NCI-H2171 (cell line): ENCODE results near the gene PCDHGA9.
"Not testable (repeated sequence)": the region's sequence is repeated elsewhere in the genome, so short reads cannot be mapped to it uniquely, and the experiment has no call there.

Experiments used
- DNase-seq: peaks from one replicate; lab custom pipeline; 2025; lab: John Stamatoyannopoulos, UW

PCDHGA9 gene

GRCh38 chr5:141402553-141403243 lies at the start of gene PCDHGA9:
TSS of gene PCDHGA9 (plus strand) at chr5:141402778. CDS start at chr5:141402953, 175 bp downstream.
- no peak for DNase-seq

GRCh38 chr5:141354900-141355469 lies 47.6 kb upstream of the PCDHGA9 start, which contains the start of gene PCDHGA4:
TSS of gene PCDHGA4 (plus strand) at chr5:141355021. CDS start at chr5:141355108, 87 bp downstream.
- DNase-seq, result no peak

GRCh38 chr5:141355641-141356040 lies 46.9 kb upstream of the PCDHGA9 start:
- DNase-seq, result no peak

- no peak for DNase-seq
Observed at GRCh38 chr5:141356133-141356532, 46.4 kb upstream of the PCDHGA9 start.

GRCh38 chr5:141356950-141357349 lies 45.6 kb upstream of the PCDHGA9 start:
- DNase-seq, result no peak

- no peak for DNase-seq
Observed at GRCh38 chr5:141359790-141360426, 42.7 kb upstream of the PCDHGA9 start, which contains the start of gene PCDHGB2. TSS of gene PCDHGB2 (plus strand) at chr5:141359994. CDS start at chr5:141360136, 142 bp downstream.

GRCh38 chr5:141360685-141361084 lies 41.9 kb upstream of the PCDHGA9 start:
- no peak for DNase-seq

GRCh38 chr5:141362719-141363118 lies 39.9 kb upstream of the PCDHGA9 start:
- DNase-seq, result no peak

GRCh38 chr5:141363952-141364660 lies 38.5 kb upstream of the PCDHGA9 start, which contains the start of gene PCDHGA5:
TSS of gene PCDHGA5 (plus strand) at chr5:141364162. CDS start at chr5:141364331, 169 bp downstream.
- no peak for DNase-seq

GRCh38 chr5:141366016-141366896 lies 36.3 kb upstream of the PCDHGA9 start:
- DNase-seq, result no peak

- DNase-seq, result no peak
Observed at GRCh38 chr5:141369994-141370848, 32.4 kb upstream of the PCDHGA9 start, which contains the start of gene PCDHGB3. TSS of gene PCDHGB3 (plus strand) at chr5:141370242. CDS start at chr5:141370395, 153 bp downstream.

GRCh38 chr5:141371572-141372475 lies 30.8 kb upstream of the PCDHGA9 start:
- no peak for DNase-seq

GRCh38 chr5:141373673-141374317 lies 28.8 kb upstream of the PCDHGA9 start, which contains the start of gene PCDHGA6:
TSS of gene PCDHGA6 (plus strand) at chr5:141373891. CDS start at chr5:141374084, 193 bp downstream.
- DNase-seq, result no peak

- DNase-seq, result no peak
Observed at GRCh38 chr5:141374627-141375026, 28.0 kb upstream of the PCDHGA9 start.

GRCh38 chr5:141375444-141376155 lies 27.0 kb upstream of the PCDHGA9 start:
- not testable (repeated sequence) for DNase-seq

GRCh38 chr5:141382469-141383294 lies 19.9 kb upstream of the PCDHGA9 start, which contains the start of gene PCDHGA7:
TSS of gene PCDHGA7 (plus strand) at chr5:141382742. CDS start at chr5:141382900, 158 bp downstream.
- no peak for DNase-seq

- no peak for DNase-seq
Observed at GRCh38 chr5:141383345-141383744, 19.2 kb upstream of the PCDHGA9 start.
